CD4-positive, alpha-beta T cell treated with Interleukin-17A for 4 hours (primary cell): Measurements from ENCODE around the gene HS1BP3.
A peak's percentile ranks its signal among the peaks of the same experiment; 100 is the strongest.

Experiments
- DNase-seq: peaks from one replicate; pipeline ENCODE4 v3.0.0-alpha.2; 2020; ENCODE audit warnings: mixed read lengths

The HS1BP3 gene

GRCh38 chr2:20650877-20651730 is at the start of gene HS1BP3:
Gene HS1BP3 (minus strand): TSS chr2:20651098. CDS start chr2:20651063, 35 bp downstream.
- DNase-seq: peak; percentile 91

DNA sequence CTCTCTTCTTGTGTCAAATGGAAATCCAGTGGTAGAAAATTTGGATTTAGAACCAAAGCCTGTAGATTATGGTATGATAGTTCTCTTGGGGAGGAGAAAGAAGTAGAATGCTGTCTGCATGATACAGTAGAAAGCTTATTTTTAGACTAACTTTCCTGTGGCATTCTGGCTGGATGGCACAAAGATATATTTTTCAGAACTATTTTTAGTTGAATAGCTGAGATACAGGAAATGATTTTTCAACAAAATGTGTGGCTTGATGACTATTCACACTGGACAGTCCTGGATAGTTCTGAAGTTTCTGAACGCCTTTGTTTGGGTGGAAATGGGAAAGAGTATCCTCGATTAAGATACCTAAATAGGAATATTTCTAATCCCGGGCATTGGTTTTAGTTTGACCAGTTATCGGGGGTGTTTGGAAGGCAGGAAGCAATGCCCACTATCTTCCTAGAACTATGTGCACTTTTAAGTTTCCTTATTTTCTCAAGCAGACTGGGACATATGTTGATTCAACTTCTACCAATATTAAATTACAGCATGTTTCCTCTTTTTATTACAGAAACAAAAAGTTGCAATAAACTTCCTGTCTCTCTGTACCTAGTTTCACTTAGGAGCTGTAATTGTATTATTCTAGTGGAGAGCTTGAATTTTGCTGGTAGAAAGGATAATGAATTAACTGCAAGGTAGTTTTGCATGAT is 48.2 kb upstream of the HS1BP3 start:
- DNase-seq: no peak

- no peak for DNase-seq
Observed at GRCh38 chr2:20697322-20697934, 46.5 kb upstream of the HS1BP3 start.

GRCh38 chr2:20696366-20696765 is 45.5 kb upstream of the HS1BP3 start:
- no peak for DNase-seq

DNA sequence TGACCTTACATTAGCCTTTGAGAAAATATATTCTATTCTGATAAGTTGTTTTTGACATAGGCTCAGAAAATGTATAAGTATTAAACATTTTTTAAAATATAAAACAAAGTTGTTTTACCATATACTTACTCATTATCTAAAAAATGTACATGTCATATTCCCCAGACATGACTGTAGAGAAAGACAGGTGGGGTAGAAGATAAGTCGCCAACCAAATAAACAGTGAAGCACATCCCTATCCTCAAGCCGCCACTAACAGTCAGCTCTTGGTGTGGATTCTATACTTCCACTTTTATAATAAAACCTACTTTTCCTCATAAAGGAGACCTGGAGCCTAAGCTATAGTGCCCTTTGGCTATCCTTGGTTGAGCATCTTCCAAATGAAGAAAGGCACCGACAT is 42.4 kb upstream of the HS1BP3 start:
- no peak for DNase-seq

DNA sequence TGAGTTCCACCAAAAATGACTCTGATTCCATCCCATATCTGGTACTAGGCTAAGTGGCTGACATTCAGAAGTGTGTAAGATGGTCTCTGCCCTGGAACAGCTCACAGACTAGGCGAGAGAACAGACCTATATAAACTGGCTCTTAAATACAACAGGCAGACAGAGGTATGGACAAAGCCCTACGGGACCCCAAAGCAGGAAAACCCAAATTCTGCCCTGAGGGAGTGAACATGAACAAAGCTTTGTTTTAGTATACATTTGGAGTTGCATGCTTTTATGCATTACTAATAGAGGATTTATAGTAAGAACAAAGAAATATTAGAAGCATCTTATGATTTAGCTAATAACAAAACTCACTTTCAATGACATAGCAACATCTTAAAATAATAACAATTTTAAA is 41.2 kb upstream of the HS1BP3 start:
- DNase-seq: no peak

DNA sequence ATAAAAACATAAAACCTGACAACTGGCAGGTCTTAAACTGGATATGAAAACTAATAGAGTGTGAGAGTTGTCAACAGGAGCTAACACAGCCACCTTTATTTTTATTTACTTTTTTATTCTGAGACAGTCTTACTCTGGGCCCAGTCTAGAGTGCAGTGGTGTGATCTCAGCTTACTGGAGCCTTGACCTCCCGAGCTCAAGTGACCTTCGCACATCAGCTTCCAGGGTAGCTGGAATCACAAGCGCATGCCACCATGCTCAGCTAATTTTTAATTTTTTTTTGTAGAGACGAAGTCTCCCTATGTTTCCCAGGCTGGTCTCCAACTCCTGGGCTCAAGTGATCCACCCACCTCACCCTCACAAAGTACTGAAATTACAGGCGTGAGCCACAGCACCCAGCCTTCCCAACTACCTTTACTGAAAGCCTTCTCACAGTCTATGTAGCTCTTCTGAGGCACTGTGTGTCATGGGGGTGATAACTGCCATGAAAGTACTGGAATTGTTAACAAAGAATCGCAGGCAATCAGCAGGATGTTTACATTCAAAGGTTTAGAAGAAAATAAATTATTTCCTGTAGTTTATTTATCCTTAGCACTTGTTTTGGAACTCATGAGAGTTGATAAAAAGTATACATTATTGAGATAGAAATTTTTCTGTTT is 40.3 kb upstream of the HS1BP3 start:
- no peak for DNase-seq

GRCh38 chr2:20689428-20690264 is 38.7 kb upstream of the HS1BP3 start:
- DNase-seq: no peak

DNA sequence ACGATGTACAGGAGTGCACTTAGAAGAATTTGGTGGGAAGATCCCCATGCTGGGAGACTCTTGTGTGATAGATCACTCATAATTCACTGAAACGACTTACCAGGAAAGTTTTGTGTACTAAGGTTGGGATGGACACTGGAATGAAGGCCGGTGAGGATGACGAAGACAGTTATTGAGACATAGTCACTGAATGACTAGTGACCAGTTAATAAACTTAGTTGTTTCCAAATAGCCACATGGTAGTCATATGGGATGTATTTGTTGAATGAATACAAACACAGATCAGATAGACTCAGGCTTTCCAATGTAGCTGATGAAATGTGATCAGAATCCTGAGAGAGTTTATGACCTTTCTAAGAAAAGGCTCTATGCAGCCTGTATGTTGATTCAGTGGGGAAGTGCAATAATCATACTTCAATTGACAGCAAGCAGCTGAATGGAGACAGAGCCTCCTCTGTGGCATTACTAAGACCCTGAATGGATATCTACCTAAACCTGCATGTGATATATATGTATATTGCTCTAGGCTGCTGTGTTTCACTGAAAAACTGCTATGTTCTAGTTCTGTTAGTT is 36.4 kb upstream of the HS1BP3 start:
- DNase-seq: no peak

DNA sequence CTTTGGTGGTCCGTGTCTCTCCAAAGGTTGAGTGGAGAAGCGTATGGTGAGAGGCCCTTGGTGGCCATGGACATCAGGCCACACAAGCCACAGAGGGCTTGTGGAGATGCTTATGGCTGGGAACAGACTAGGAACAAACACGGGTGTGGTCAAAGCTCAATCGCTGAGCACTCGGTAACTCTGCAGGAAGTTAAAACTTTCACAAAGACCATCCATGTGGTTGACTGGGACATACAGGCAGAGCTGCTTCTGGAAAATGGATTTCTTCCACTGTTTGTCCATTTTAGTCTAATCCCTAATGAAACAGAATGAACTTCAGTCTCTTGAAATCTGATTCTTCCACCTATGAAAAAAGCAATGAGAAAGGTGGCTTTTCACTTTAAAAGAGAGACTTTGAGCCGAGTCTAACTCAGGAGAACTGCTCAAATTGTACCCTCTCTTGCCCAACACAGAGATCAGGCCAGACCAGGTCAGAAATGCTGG is 33.7 kb upstream of the HS1BP3 start:
- DNase-seq: no peak

- DNase-seq: no peak
Observed at GRCh38 chr2:20682167-20682920, 31.4 kb upstream of the HS1BP3 start.

- no peak for DNase-seq
Observed at GRCh38 chr2:20680744-20681375, 30.0 kb upstream of the HS1BP3 start.

- no peak for DNase-seq
Observed at GRCh38 chr2:20678780-20679179, 27.9 kb upstream of the HS1BP3 start.

GRCh38 chr2:20678086-20678395 is 27.1 kb upstream of the HS1BP3 start:
- DNase-seq: no peak

DNA sequence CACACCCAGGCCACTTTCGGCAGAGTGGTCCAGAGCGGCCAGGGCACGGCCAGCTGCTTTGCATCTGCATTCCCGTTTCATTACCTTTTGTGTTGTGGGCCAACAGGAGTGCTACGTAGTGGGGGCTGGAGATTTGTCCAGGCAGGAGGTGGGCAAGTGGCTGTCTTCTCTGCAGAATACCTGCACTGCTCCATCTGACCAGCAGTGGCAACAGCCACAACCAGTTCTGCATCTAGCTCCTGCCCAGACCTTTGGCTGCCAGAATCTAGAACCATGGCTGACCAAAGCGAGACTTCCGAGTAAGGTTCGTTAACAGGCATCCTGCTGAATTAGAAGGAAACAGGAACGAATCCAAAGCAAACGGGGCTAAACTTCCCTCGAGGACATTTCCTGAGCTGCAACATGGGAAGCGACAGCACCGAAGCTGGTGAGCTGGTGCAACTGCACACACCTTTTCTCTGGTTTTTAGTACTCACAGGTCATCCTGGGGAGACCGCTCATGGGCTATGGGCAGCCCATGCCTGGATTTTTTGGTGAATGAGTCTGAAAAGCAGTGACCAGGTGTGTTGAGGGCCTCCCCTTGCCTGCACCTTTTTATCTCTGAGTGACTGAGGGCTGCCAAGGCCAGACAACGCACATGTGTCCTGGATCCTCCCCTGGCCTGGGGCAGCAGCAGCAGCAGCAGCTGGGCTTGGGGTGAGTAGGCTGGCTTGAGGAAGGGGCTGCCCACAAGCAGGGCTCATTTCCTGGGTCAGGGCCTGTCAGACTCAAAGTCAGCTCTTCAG is 26.6 kb upstream of the HS1BP3 start:
- no peak for DNase-seq

DNA sequence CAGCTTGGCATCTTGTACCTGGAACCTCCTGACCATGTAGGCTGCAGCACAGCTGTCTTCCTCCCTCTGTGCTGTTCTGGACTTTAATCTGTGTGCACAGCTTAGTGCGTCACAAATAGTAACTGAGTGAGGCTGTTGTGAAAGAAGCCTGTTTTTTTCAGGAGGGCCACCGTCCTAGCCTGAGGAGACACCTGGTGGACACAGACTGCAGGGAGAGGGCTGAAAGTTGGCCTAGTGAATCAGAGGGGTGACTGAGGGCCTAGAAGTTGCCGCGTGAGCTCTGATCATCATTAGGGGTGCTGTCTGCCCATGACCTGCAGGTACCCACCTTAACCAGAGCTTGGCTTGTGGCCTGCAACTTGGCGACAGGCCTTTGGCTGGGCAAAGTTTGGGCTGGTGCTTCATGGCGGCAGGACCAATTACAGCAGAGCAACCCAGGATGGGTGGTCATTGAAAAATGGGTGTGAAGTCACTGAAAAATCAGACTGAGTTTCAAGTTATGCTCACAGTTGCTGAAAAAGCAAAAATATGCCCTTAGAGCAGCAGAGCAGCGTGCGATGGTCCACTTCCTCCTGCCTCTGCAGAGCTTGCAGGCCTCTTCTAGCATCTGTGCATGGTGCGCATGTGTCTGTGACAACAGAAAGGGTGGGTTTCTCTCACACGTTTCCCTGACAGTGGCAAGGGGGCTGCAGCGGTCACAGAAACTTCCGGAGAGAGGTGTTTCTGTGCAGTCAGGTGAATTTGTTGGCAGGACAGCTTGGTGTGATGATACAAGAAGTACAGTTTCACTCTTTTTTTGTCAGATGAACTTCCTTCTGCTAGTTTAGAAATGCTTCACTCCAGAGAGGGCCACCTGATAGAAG is 25.7 kb upstream of the HS1BP3 start:
- no peak for DNase-seq

DNA sequence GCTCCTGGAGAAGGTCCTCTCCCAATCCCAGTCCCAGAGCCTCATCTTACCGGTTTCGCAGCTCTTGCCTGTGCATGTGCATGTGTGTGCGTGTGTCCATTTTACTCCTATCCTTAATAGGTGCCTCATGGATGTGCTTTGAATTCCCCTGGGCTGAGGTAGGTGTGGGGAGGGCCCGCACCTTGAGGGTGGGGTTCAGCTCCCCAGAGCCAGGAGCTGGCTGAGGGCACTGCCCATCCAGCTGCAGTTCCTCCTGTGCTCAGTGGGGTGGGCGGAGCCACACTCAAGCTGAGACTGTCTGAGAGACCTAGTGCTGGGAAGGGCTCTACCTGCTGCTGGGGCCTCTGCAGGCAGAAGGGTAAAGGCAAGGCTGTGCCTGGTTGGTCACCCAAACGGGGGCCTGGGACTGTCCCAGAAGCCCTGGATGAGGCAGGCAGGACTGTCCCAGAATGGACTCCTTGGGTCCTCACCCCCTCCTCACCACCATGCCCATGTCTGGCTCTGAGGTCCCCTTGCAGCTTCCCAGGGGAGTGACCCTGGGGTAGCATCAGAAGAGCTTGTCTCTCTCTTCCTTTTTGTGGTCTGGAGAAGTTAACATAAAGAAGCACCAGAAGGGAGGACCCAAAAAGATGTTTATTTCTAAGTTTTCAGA is 24.9 kb upstream of the HS1BP3 start:
- DNase-seq: no peak

DNA sequence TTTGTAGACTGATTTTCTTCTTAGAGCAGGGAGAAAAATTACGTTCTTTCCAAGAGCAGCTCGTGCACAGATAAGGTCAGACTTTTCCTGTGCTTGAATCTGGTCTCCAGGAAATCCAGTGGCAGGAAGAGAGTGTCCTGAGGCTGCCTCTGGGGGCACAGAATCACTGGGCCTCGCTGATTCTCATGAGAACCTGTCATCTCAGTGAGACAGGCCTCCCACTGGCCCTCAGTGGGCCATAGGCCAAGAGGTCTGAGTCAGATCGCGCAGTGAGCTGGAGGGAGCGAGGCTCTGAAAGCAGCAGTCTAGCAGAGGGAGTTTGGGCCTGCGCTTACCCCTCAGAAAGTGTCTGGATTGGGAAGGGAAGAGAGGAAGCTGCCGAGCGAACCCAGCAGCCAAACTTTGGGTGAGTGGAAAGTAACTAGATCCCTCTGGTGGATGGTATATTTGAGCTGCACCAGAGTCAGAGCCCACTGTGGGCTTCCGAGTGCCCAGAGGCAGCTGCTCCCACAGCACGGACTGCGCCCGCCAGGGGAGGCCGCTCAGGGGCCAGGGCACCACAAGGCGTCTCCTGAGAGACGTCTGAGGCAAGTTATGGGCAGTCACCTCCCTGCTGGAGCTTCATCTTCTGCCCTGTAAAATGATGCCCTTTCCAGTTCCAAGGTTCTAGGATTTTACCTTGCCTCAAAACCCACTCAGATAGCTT is 24.2 kb upstream of the HS1BP3 start:
- no peak for DNase-seq
